Endothelial cell of umbilical vein (primary cell): ENCODE results near the gene ADCYAP1R1.

ENCODE experiments used
- CTCF ChIP-seq, 2 donors: IDR thresholded peaks; 1 replicate in 1 of 2; 2 replicates in 1 of 2; pipeline ENCODE4 v1.5.1; 2011; ENCODE audit warnings: low read length in 2 of 2, mild to moderate bottlenecking in 2 of 2, moderate library complexity in 2 of 2, control low read depth in 1 of 2, inconsistent platforms in 1 of 2, low read depth in 1 of 2; ENCODE audit not compliant: insufficient read depth in 1 of 2; ENCODE audit errors: extremely low read depth in 1 of 2
- EZH2 ChIP-seq: IDR thresholded peaks from 2 replicates; pipeline ENCODE4 v1.6.1; 2012; ENCODE audit warnings: borderline replicate concordance, low read depth, mild to moderate bottlenecking, moderate library complexity, low read length, inconsistent platforms; ENCODE audit not compliant: severe bottlenecking
- FOS ChIP-seq: IDR thresholded peaks from 2 replicates; pipeline ENCODE4 v1.6.1; 2011; ENCODE audit warnings: mild to moderate bottlenecking, low read length, moderate library complexity, borderline replicate concordance; ENCODE audit not compliant: insufficient read depth
- JUN ChIP-seq: IDR thresholded peaks from 2 replicates; pipeline ENCODE4 v1.6.1; 2011; ENCODE audit warnings: borderline replicate concordance, low read depth; ENCODE audit not compliant: insufficient read length, insufficient read depth
- MAX ChIP-seq: IDR thresholded peaks from 2 replicates; pipeline ENCODE4 v1.6.1; 2011; ENCODE audit not compliant: insufficient read depth, insufficient read length
- MYC ChIP-seq: IDR thresholded peaks from one replicate; pipeline ENCODE4 v1.6.1; 2011; ENCODE audit warnings: mild to moderate bottlenecking, low read depth, low read length
- POLR2A ChIP-seq: IDR thresholded peaks from 2 replicates; pipeline ENCODE4 v1.6.1; 2012; ENCODE audit warnings: low read depth, mild to moderate bottlenecking, control low read depth, low read length
- POLR2AphosphoS5 ChIP-seq: IDR thresholded peaks from 2 replicates; pipeline ENCODE4 v1.6.1; 2012; ENCODE audit warnings: low read depth, mild to moderate bottlenecking, control low read depth, low read length, moderate library complexity; ENCODE audit not compliant: insufficient read depth

GRCh38 chr7:31028006-31028405 lies 24.1 kb upstream of the ADCYAP1R1 start:
- TF ChIP-seq EZH2 = no peak
- no peak for TF ChIP-seq POLR2A
- TF ChIP-seq CTCF (IDR thresholded peaks at IDR 0.05; ENCODE audit: extremely low read depth in 1 of 2, insufficient read depth in 1 of 2, low read depth in 1 of 2, low read length in 2 of 2) = no peak
- TF ChIP-seq MAX = no peak
- no peak for TF ChIP-seq POLR2AphosphoS5
- no peak for TF ChIP-seq FOS
- TF ChIP-seq JUN = no peak
- TF ChIP-seq MYC = no peak
